LNCaP clone FGC (cell line): ENCODE data around the gene EPHA7.

ENCODE experiments used
- DNase-seq: peaks from one replicate; pipeline ENCODE4 v3.0.0-alpha.2; 2011; ENCODE audit warnings: low read depth
- H3K4me3 ChIP-seq: 2 replicates; pipeline ENCODE4 v1.5.1; 2011; ENCODE audit warnings: mild to moderate bottlenecking, low read depth, low read length, control low read depth
- TF ChIP-seq, protein P1 (sequence below): IDR thresholded peaks from 2 replicates; pipeline ENCODE4 v1.5.1; 2012; ENCODE audit warnings: mild to moderate bottlenecking; ENCODE audit not compliant: control insufficient read depth, insufficient read depth; ENCODE audit errors: extremely low read depth

The EPHA7 gene

DNA sequence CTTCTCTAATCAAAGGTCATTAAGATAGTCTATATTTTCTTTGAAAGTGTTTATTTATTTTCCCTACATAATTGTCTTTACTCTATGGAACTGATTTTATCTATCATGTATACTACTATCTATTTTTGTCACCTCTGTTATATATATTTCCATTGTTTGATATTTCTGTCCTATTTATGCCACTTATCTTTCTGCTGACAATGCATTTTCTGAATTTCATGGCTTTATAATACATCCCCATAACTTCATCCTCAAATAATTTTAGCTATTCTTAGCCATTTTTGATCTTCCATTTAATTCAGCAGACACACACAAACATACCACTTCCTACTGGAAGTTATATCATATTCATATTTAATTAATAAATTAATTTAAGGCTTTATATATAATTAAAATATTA, 123.7 kb downstream of the EPHA7 start:
- TF ChIP-seq, protein P1, sequence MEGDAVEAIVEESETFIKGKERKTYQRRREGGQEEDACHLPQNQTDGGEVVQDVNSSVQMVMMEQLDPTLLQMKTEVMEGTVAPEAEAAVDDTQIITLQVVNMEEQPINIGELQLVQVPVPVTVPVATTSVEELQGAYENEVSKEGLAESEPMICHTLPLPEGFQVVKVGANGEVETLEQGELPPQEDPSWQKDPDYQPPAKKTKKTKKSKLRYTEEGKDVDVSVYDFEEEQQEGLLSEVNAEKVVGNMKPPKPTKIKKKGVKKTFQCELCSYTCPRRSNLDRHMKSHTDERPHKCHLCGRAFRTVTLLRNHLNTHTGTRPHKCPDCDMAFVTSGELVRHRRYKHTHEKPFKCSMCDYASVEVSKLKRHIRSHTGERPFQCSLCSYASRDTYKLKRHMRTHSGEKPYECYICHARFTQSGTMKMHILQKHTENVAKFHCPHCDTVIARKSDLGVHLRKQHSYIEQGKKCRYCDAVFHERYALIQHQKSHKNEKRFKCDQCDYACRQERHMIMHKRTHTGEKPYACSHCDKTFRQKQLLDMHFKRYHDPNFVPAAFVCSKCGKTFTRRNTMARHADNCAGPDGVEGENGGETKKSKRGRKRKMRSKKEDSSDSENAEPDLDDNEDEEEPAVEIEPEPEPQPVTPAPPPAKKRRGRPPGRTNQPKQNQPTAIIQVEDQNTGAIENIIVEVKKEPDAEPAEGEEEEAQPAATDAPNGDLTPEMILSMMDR: no peak
- DNase-seq: no peak
- H3K4me3 ChIP-seq: no peak overlapping the region

DNA sequence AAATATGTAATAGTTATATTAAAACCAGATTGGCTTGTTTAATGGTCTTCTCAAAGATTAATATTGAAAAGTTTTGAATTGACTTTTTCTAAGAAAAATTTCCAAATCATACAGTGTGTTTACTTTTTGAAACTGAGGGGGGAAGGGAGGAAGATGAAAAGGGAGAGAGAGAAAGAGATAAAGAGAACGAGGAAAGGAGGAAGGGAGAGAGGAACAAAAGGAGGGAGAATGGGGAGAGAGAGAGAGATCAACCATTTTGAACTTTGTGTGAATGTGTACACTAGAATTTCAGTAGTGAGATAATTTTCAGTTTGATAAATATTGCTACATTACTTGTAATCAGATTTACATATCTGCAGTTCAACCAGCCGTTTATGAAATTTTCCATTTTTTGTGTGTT, 124.5 kb downstream of the EPHA7 start:
- no peak overlapping the region for H3K4me3 ChIP-seq
- TF ChIP-seq, protein P1: no peak
- no peak for DNase-seq

DNA sequence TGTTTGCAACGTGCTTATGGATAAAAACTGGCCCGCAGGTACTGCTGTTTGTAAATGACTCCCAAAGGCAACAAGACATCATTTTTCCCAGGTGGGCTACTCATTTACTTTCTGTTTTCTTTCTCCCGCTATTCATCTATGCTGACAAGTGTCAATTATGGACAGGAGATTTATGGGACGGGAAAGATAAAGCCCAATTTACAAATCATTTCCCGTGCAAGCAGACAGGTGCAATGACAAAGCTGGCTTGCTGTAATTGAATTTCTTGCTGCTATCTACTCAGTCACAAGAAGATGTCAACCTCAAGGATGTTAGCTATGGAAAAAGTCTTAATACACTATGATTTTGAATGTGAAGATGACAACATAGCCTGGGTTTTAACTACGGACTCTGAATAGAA, 125.5 kb downstream of the EPHA7 start:
- DNase-seq: no peak
- TF ChIP-seq, protein P1: no peak
- no peak overlapping the region for H3K4me3 ChIP-seq

DNA sequence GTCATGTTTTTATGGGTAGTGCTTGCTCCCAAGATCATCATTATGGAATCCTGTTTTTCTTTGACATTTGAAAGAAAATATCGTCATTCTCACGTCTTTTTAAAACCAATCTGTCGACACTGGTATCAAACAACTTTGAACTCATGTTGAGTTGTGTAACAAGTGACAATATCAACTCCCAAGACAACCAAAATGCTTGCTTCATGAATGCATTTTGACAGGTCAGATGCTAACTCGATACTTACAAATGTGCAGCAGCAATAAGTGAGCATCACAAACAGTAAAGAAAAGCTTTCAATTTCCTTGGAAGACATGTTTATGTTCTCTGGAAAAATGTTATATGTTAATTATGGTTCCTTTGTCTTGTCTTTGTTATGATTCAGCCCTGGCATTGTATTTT, 125.9 kb downstream of the EPHA7 start:
- TF ChIP-seq, protein P1: no peak
- no peak overlapping the region for H3K4me3 ChIP-seq
- no peak for DNase-seq

DNA sequence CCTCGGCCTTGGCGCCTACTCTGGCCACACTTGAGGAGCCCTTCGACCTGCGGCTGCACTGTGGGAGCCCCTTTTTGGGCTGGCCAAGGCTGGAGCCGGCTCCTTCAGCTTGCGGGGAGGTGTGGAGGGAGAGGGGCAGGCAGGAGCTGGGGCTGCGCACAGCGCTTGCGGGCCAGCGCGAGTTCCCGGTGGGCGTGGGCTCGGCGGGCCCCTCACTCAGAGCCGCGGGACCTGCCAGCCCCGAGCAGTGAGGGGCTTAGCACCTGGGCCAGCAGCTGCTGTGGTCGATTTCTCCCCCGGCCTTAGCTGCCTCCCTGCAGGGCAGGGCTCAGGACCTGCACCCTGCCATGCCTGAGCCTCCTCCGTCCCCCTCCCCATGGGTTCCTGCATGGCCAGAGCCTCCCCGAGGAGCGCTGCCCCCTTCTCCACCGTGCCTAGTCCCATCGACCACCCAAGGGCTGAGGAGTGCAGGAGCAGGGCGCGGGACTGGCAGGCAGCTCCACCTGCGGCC, 136.8 kb downstream of the EPHA7 start:
- DNase-seq: no peak
- no peak overlapping the region for H3K4me3 ChIP-seq
- TF ChIP-seq, protein P1: no peak

DNA sequence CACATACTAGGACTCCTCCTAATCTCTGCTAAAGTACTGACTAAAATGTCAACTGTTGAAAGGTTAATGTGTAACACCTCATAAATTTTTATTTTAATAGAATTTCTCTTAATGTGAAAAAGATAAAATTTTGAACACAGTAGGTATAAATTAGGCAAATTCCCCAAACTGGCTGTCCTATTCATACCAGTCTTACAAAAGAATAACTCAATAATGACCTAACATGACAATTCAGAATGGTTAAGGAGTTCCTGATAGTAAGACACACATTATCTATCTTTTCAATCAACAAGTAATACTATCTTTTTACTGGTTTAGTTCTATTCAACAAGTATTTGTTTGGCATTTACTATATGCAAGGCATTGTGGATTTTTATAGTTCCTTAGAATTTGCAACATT, 141.1 kb downstream of the EPHA7 start:
- DNase-seq: no peak
- H3K4me3 ChIP-seq: no peak overlapping the region
- TF ChIP-seq, protein P1: no peak

DNA sequence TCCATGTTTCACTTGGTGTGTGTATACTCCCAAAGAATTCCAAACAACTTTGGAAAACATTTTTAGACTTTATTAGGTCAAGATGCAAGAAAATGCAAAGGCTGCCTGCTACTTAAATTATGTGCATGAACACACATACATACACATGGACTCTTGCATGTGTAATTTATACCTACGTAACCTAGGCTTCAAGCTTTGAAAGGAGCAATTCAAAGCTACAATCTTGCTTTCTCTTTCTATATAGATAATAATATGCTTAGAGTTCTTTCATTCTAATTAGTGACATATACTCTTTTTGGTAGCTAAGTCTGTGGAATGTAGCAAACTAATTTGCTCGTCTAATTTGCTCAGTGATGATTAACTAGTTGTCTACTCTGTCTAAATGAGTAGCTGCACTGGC, 146.5 kb downstream of the EPHA7 start:
- H3K4me3 ChIP-seq: no peak overlapping the region
- DNase-seq: no peak

More for the DNA sequence above, 146.5 kb downstream of the EPHA7 start:
- TF ChIP-seq, protein P1: no peak
